ENCODE data around the gene ZNF266. TPM values are rescaled to one million over a fixed set of nuclear protein-coding genes. Genes with fewer than 3 reads are reported as not detected.

Gene ZNF266
- total RNA-seq, 1 donor from 2014 or later, result 31.0 TPM

Other genes with a start within 250 kb of the ZNF266 start
- gene OR7D4, start 216.0 kb downstream of the ZNF266 start, total RNA-seq, result not detected in 2 replicates
- not detected in 2 replicates for gene OR7E24, start 184.6 kb downstream of the ZNF266 start, total RNA-seq
- gene ZNF699, start 125.7 kb downstream of the ZNF266 start, total RNA-seq, result 6.7 and 7.1 TPM in 2 replicates
- 11.3 and 12.2 TPM in 2 replicates for gene ZNF559, start 111.4 kb downstream of the ZNF266 start, total RNA-seq
- 0.64 and 1.7 TPM in 2 replicates for gene ZNF177, start 72.6 kb downstream of the ZNF266 start, total RNA-seq
- not detected in 2 replicates for gene ZNF560, start 63.0 kb upstream of the ZNF266 start, total RNA-seq
- gene ZNF426, start 103.1 kb upstream of the ZNF266 start, total RNA-seq, result 10.6 and 11.9 TPM in 2 replicates
- 45.4 and 50.8 TPM in 2 replicates for gene ZNF121, start 148.9 kb upstream of the ZNF266 start, total RNA-seq
- 24.4 and 29.0 TPM in 2 replicates for gene ZNF561, start 185.7 kb upstream of the ZNF266 start, total RNA-seq
- 13.6 and 15.2 TPM in 2 replicates for gene ZNF562, start 239.5 kb upstream of the ZNF266 start, total RNA-seq

Measured in T-helper 2 cell treated with Interferon-gamma antibody and Interleukin-4, amounts not matched to agents 100 ng/mL and 5 ng/mL, for 36 hours (primary cell).